Transverse colon (tissue), 4 donors: ENCODE measurements around the gene APLP1. TPM values are rescaled to one million over a fixed set of nuclear protein-coding genes. Genes with fewer than 3 reads are reported as not detected.

Experiments used
- DNase-seq: peaks from one replicate; pipeline ENCODE4 v3.0.0-alpha.2; 2019
- H3K27ac ChIP-seq, 4 donors: fragments of 200-600 bp; sonication (generic); 2 replicates each; pipeline ENCODE4 v1.5.1; 2016 to 2018; ENCODE audit warnings: inconsistent platforms in 4 of 4
- H3K27me3 ChIP-seq: fragments of 200-600 bp; sonication (generic); 2 replicates; pipeline ENCODE4 v1.5.1; 2017; ENCODE audit warnings: inconsistent platforms
- H3K36me3 ChIP-seq, 4 donors: fragments of 200-600 bp; sonication (generic); 2 replicates each; pipeline ENCODE4 v1.5.1; 2017 to 2019; ENCODE audit warnings: inconsistent platforms in 4 of 4
- H3K4me1 ChIP-seq, 4 donors: fragments of 200-600 bp; sonication (generic); 2 replicates each; pipeline ENCODE4 v1.5.1; 2017 to 2020; ENCODE audit warnings: inconsistent platforms in 4 of 4
- H3K4me3 ChIP-seq, 4 donors: fragments of 200-600 bp; sonication (generic); 1 replicate in 1 of 4; 2 replicates in 3 of 4; pipeline versions ENCODE4 v1.5.1 to v1.6.1; 2017 to 2019; ENCODE audit warnings: inconsistent platforms in 4 of 4
- H3K9me3 ChIP-seq, 2 donors: fragments of 200-600 bp; sonication (generic); 2 replicates each; pipeline ENCODE4 v1.5.1; 2017 to 2019; ENCODE audit warnings: inconsistent platforms in 2 of 2
- EP300 ChIP-seq: sonication (generic); formaldehyde crosslinking; IDR thresholded peaks from one replicate; pipeline ENCODE4 v1.6.1; 2017; ENCODE audit warnings: antibody characterized with exemption, low read depth
- POLR2A ChIP-seq: fragments of 450-650 bp; IDR thresholded peaks from one replicate; pipeline ENCODE4 v1.6.1; 2016; ENCODE audit warnings: antibody characterized with exemption, mild to moderate bottlenecking, moderate library complexity
- POLR2AphosphoS5 ChIP-seq, 3 donors: sonication (generic); formaldehyde crosslinking; IDR thresholded peaks; one replicate each; pipeline ENCODE4 v1.6.1; 2016; ENCODE audit warnings: antibody characterized with exemption in 3 of 3
- WGBS, 2 donors: methylation state at CpG; one replicate each; pipeline ENCODE4 v1.1.5; 2018; ENCODE audit warnings: low coverage in 1 of 2; 5-methylcytosine and 5-hydroxymethylcytosine counted together
- in situ Hi-C, 4 donors: fragments of 200-750 bp; cut with MboI; loops; one replicate each; pipeline versions ENCODE4 v1.15.0 to v1.15.1; 2017; ENCODE audit warnings: low sequenced_read_pairs in 3 of 4, low pct_ligation_motif_present in 1 of 4, low pct_unique_long_range_greater_than_20kb in 1 of 4
- intact Hi-C: fragments of 100-400 bp; cut with DNase I; formaldehyde crosslinking; loops from one replicate; pipeline ENCODE4 v1.15.1; 2023; ENCODE audit warnings: low total_unique reads
- total RNA-seq, 4 donors: library from RNA; depleted of rRNA; stranded (reverse); fragments of >200 nt; gene quantifications; one replicate each; pipeline ENCODE4 v1.1.0, GENCODE V29; 2016
- TF ChIP-seq, protein P1 (sequence below), 5 experiments: fragments of 200-600 bp in 3 of 5; fragments of 450-650 bp in 2 of 5; sonication (generic) in 3 of 5; IDR thresholded peaks; 1 replicate in 2 of 5; 2 replicates in 3 of 5; pipeline ENCODE4 v1.5.1; 2016 to 2017; ENCODE audit warnings: antibody characterized with exemption in 5 of 5, inconsistent platforms in 3 of 5, mild to moderate bottlenecking in 2 of 5, moderate library complexity in 1 of 5

Gene APLP1
- total RNA-seq, 4 donors from 2014 or later = 1.00 to 10.5 (median 4.5) TPM

DNA sequence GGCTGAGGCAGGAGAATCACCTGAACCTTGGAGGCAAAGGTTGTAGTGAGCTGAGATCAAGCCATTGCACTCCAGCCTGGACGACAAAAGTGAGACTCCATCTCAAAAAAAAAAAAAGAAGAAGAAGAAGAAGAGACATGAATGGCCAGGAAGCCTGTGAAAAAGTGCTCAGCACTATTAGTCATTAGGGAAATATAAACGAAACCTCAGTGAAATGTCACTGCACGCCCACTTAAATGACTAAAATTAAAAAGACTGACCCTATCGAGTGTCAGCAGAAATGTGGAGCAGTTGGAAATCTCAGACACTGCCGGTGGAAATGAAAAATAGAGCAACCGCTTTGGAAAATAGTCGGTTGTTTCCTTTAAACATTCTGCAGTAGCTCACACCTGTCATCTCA, 45.2 kb downstream of the APLP1 start:
- H3K27ac ChIP-seq = no peak overlapping the region
- in situ Hi-C loops = no loop called here
- 36 to 45% methylated on average over 6 to 7 of the region's 7 CpGs for WGBS, 2 donors

DNA sequence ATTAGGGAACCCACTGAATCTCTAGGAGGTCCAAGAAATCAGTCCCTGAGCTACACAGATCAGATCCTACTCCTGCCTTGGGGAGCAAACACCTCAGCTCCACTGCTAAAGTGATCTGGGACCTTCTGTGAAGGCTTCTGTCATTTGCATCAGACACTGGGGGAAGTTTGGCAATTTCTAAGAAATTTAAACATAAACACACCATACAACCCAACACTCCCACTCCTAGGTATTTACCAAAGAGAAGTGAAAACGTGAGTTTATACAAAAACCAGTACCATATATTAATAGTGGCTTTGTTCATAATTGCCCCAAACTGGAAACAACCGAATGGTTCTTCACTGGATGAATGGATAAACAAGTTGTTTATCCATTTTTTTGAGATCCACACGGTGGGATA, 47.1 kb downstream of the APLP1 start:
- Histone ChIP-seq H3K27me3 (no peaks in the 10 kb centered on the region), H3K9me3 (no peaks in the 10 kb centered on the region), H3K4me1 (no peaks in the 10 kb centered on the region), H3K4me3 (no peak overlapping the region), H3K27ac (no peak overlapping the region), H3K36me3 (no peaks in the 10 kb centered on the region)
- no peak for DNase-seq
- TF ChIP-seq, protein P1, sequence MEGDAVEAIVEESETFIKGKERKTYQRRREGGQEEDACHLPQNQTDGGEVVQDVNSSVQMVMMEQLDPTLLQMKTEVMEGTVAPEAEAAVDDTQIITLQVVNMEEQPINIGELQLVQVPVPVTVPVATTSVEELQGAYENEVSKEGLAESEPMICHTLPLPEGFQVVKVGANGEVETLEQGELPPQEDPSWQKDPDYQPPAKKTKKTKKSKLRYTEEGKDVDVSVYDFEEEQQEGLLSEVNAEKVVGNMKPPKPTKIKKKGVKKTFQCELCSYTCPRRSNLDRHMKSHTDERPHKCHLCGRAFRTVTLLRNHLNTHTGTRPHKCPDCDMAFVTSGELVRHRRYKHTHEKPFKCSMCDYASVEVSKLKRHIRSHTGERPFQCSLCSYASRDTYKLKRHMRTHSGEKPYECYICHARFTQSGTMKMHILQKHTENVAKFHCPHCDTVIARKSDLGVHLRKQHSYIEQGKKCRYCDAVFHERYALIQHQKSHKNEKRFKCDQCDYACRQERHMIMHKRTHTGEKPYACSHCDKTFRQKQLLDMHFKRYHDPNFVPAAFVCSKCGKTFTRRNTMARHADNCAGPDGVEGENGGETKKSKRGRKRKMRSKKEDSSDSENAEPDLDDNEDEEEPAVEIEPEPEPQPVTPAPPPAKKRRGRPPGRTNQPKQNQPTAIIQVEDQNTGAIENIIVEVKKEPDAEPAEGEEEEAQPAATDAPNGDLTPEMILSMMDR (IDR thresholded peaks at IDR 0.05) = no peak
- no peak for TF ChIP-seq POLR2AphosphoS5 (IDR thresholded peaks at IDR 0.05)
- no peak for TF ChIP-seq EP300
- TF ChIP-seq POLR2A = no peak
- in situ Hi-C loops (no loop called here), intact Hi-C loops (no loop called here)
- 37 to 50% methylated on average over 1 to 3 of the region's 3 CpGs for WGBS, 2 donors

More for the DNA sequence above, 45.2 kb downstream of the APLP1 start:
- TF ChIP-seq POLR2A (no peak), EP300 (no peak), POLR2AphosphoS5 (IDR thresholded peaks at IDR 0.05) (no peak)
- TF ChIP-seq, protein P1 (IDR thresholded peaks at IDR 0.05) = no peak
- intact Hi-C loops = no loop called here
- H3K9me3 ChIP-seq = no peaks in the 10 kb centered on the region
- no peak overlapping the region for H3K4me3 ChIP-seq
- H3K27me3 ChIP-seq = no peaks in the 10 kb centered on the region
- H3K36me3 ChIP-seq = no peaks in the 10 kb centered on the region
- no peaks in the 10 kb centered on the region for H3K4me1 ChIP-seq
- no peak for DNase-seq

DNA sequence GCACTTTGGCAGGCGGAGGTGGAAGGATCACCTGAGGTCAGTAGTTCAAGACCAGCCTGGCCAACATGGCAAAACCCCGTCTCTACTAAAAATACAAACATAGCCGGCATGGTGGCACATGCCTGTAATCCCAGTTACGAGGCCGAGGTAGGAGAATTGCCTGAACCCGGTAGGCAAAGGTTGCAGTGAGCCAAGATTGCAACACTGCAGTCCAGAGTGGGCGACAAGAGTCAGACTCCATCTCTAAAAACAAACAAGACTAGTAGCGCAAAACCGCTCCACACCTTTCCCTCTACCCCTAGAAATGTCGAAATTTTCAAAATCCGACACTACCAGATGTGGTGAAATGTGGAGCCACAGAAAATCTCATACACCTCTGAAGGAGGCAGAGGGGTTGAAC, 50.9 kb downstream of the APLP1 start:
- in situ Hi-C loops = no loop called here
- no peak for DNase-seq
- intact Hi-C loops = no loop called here
- no peaks in the 10 kb centered on the region for H3K36me3 ChIP-seq
- H3K4me3 ChIP-seq = no peak overlapping the region
- TF ChIP-seq EP300 (no peak), POLR2AphosphoS5 (IDR thresholded peaks at IDR 0.05) (no peak), POLR2A (no peak)
- TF ChIP-seq, protein P1 (IDR thresholded peaks at IDR 0.05) = no peak
- H3K27me3 ChIP-seq = no peaks in the 10 kb centered on the region
- no peak overlapping the region for H3K27ac ChIP-seq
- no peaks in the 10 kb centered on the region for H3K9me3 ChIP-seq
- no peaks in the 10 kb centered on the region for H3K4me1 ChIP-seq
- WGBS, 2 donors = 91% methylated on average over 11 of the region's 11 CpGs; no CpG with 5 or more reads in 1 of the 2 donors

DNA sequence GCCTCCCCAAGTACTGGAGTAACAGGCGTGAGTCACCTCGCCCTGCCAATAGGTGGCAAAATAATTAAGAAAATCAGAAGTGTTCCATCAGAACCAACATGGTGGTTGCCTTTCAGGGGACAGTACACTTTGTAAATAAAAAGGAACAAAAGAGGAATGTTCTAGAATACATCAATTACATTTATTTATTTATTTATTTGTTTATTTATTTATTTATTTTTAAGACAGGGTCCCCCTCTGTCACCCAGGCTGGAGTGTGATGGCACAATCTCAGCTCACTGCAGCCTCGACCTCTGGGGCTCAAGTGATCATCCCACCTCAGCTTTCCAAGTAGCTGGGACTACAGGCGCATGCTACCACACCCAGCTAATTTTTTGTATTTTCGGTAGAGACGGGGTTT, 52.6 kb downstream of the APLP1 start:
- no peaks in the 10 kb centered on the region for H3K4me1 ChIP-seq
- TF ChIP-seq POLR2A (no peak), POLR2AphosphoS5 (IDR thresholded peaks at IDR 0.05) (no peak), EP300 (no peak)
- TF ChIP-seq, protein P1 (IDR thresholded peaks at IDR 0.05) = no peak
- H3K27me3 ChIP-seq = peaks cover 2% of the 10 kb centered on the region
- WGBS, 2 donors = 50 to 71% methylated on average over 6 of the region's 6 CpGs
- intact Hi-C loops = no loop called here
- no peaks in the 10 kb centered on the region for H3K9me3 ChIP-seq
- DNase-seq = no peak
- H3K27ac ChIP-seq = no peak overlapping the region
- in situ Hi-C loops = no loop called here
- H3K36me3 ChIP-seq = no peaks in the 10 kb centered on the region
- no peak overlapping the region for H3K4me3 ChIP-seq
